GM19328 (cell line): ENCODE measurements around the gene GLRA1.
"Not testable (repeated sequence)": the region's sequence is repeated elsewhere in the genome, so short reads cannot be mapped to it uniquely, and the experiment has no call there.

Source experiments
- ATAC-seq: cut with Tn5 transposase; IDR thresholded peaks from one replicate; pipeline ENCODE4 v1.9.1; 2021; ENCODE audit warnings: mild to moderate bottlenecking, moderate library complexity; ENCODE audit not compliant: unreplicated experiment

The GLRA1 gene

GRCh38 chr5:151921916-151922315 is 2.7 kb downstream of the GLRA1 start:
- no peak for ATAC-seq

GRCh38 chr5:151917904-151918303 is 6.7 kb downstream of the GLRA1 start:
- ATAC-seq: no peak

GRCh38 chr5:151913425-151913824 is 11.2 kb downstream of the GLRA1 start:
- ATAC-seq: no peak

GRCh38 chr5:151912360-151912759 is 12.3 kb downstream of the GLRA1 start:
- no peak for ATAC-seq

- no peak for ATAC-seq
Measured at GRCh38 chr5:151911011-151911410, 13.6 kb downstream of the GLRA1 start.

- ATAC-seq: no peak
Measured at GRCh38 chr5:151909628-151910027, 15.0 kb downstream of the GLRA1 start.

- no peak for ATAC-seq
Measured at GRCh38 chr5:151906246-151906645, 18.4 kb downstream of the GLRA1 start.

- ATAC-seq: no peak
Measured at GRCh38 chr5:151905557-151905961, 19.1 kb downstream of the GLRA1 start.

GRCh38 chr5:151904909-151905308 is 19.7 kb downstream of the GLRA1 start:
- ATAC-seq: no peak

GRCh38 chr5:151904127-151904526 is 20.5 kb downstream of the GLRA1 start:
- no peak for ATAC-seq

- ATAC-seq: peak; percentile 98
Measured at GRCh38 chr5:151903243-151903653, 21.4 kb downstream of the GLRA1 start.

GRCh38 chr5:151902215-151902614 is 22.4 kb downstream of the GLRA1 start:
- no peak for ATAC-seq

- no peak for ATAC-seq
Measured at GRCh38 chr5:151901611-151902010, 23.0 kb downstream of the GLRA1 start.

- no peak for ATAC-seq
Measured at GRCh38 chr5:151900891-151901290, 23.8 kb downstream of the GLRA1 start.

GRCh38 chr5:151899399-151899798 is 25.3 kb downstream of the GLRA1 start:
- ATAC-seq: no peak

GRCh38 chr5:151897896-151898295 is 26.8 kb downstream of the GLRA1 start:
- no peak for ATAC-seq

GRCh38 chr5:151897020-151897552 is 27.6 kb downstream of the GLRA1 start:
- ATAC-seq: no peak

GRCh38 chr5:151896031-151896691 is 28.5 kb downstream of the GLRA1 start:
- ATAC-seq: no peak

GRCh38 chr5:151895660-151896030 is 29.0 kb downstream of the GLRA1 start:
- no peak for ATAC-seq

- ATAC-seq: not testable (repeated sequence)
Measured at GRCh38 chr5:151893485-151893884, 31.2 kb downstream of the GLRA1 start.

- no peak for ATAC-seq
Measured at GRCh38 chr5:151892393-151892792, 32.3 kb downstream of the GLRA1 start.

- no peak for ATAC-seq
Measured at GRCh38 chr5:151890299-151890698, 34.4 kb downstream of the GLRA1 start.

- ATAC-seq: no peak
Measured at GRCh38 chr5:151889614-151890013, 35.0 kb downstream of the GLRA1 start.
